GM21423 (cell line): Measurements from ENCODE around the gene TCEA2.

Experiments
- ATAC-seq: cut with Tn5 transposase; IDR thresholded peaks from one replicate; pipeline ENCODE4 v1.9.1; 2021; ENCODE audit warnings: mild to moderate bottlenecking, moderate library complexity; ENCODE audit not compliant: unreplicated experiment

Gene TCEA2

DNA sequence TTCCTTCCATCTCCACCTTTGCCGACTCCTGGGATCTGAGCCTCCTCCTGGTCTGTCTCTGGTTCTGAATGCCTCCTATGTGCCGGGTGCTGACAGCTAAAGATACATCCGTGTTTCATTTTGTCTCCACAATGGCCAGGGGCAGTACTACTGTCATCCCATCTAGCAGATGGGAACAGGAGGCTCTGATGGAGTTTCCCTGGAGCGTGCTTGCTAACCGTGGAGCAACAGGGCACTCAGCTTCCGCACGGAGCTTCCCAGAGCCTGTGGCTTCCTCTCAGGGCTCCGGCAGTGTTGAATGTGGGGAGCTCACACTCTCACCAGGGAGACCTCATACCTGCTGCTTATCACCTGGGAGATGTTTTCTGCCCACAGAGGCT, 56.3 kb downstream of the TCEA2 start:
- no peak for ATAC-seq

DNA sequence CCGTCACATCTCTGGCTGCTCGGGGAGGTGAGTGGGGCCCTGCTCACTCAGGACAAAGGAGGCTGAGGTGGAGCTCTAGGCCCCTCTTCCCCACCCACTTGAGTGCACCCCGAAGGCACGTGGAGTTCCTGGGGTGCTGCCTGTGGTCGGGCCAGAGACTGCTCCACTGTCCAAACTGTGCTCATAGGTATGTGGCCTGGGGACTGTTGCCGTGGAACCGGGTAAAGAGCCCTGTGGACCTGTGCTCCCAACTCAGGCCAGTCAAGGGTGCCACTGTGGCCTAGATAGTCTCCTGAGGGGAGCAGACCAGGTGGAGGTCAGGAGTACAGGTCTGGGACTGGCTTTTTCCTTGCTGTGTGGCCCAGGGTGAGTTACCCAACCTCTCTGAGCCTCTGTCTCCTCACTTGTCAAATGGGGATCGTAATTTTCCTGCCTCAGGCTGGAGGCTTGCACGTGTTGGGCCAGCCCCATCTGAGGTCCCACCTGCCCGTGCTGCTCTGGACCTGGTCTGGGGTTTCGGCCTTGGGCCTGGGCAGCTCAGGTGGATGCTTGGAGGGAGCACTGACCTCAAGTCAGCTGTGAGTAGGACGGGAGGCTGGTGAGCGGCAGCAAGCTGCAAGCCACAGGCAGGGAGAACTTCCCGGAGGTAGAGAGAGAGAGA, 56.8 kb downstream of the TCEA2 start:
- ATAC-seq = no peak

DNA sequence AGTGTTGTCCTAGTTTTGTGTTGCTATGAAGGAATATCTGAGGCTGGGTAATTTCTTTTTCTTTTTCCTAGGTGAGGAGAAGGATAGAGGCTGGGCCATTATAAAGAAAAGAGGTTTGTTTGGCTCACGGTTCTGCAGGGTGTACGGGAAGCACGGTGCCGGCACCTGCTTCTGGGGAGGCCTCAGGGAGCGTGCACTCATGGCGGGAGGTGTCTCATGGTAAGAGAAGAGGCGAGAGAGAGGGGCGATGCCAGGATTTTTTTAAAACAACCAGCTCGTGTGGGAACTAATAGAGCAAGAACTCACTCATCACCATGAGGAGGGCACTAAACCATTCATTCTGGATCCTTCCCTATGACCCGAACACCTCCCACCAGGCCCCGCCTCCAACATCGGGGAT, 58.6 kb downstream of the TCEA2 start:
- no peak for ATAC-seq
